A673 (cell line): ENCODE measurements around the gene RAB27B. TPM values are rescaled to one million over a fixed set of nuclear protein-coding genes. Genes with fewer than 3 reads are reported as not detected.

Source experiments
- BruUV-seq: library from RNA; stranded (reverse); fragments of 400-500 nt; replicated peaks from 2 replicates; lab custom pipeline; 2021; lab: Mats Ljungman, UMichigan
- CTCF ChIA-PET: fragments of 300-600 bp; sonication (Branson Sonifier 250); formaldehyde crosslinking; loops from one replicate; lab custom pipeline; 2022; ENCODE audit warnings: antibody characterized with exemption; lab: Charles Lee
- POLR2A ChIA-PET: fragments of 300-600 bp; sonication (Branson Sonifier 250); formaldehyde crosslinking; loops from one replicate; lab custom pipeline; 2022; ENCODE audit warnings: antibody characterized with exemption; ENCODE audit not compliant: low non-redundant PET; lab: Charles Lee
- DNase-seq: peaks from one replicate; pipeline ENCODE4 v3.0.0-alpha.2; 2015; ENCODE audit warnings: low spot score
- H3K27ac ChIP-seq: fragments of 200-600 bp; sonication (generic); 2 replicates; pipeline ENCODE4 v1.5.1; 2016; ENCODE audit warnings: mixed run types, low read depth, mild to moderate bottlenecking, mixed read lengths, antibody characterized with exemption, low read length; ENCODE audit not compliant: poor library complexity, severe bottlenecking
- H3K27me3 ChIP-seq: fragments of 200-600 bp; sonication (generic); replicated peaks from 2 replicates; pipeline ENCODE4 v1.6.1; 2017; ENCODE audit warnings: mixed run types, low read depth, mild to moderate bottlenecking, mixed read lengths, antibody characterized with exemption, low read length; ENCODE audit not compliant: insufficient read depth, poor library complexity
- H3K36me3 ChIP-seq: fragments of 200-600 bp; sonication (generic); 2 replicates; pipeline ENCODE4 v1.6.1; 2016; ENCODE audit warnings: mixed run types, mild to moderate bottlenecking, mixed read lengths, antibody characterized with exemption, low read length; ENCODE audit not compliant: insufficient read depth, poor library complexity, severe bottlenecking
- H3K4me1 ChIP-seq: fragments of 200-600 bp; sonication (generic); 2 replicates; pipeline ENCODE4 v1.6.1; 2017; ENCODE audit warnings: mixed run types, mild to moderate bottlenecking, mixed read lengths, antibody characterized with exemption, low read length; ENCODE audit not compliant: insufficient read depth, poor library complexity, severe bottlenecking
- H3K4me3 ChIP-seq: fragments of 200-600 bp; sonication (generic); 2 replicates; pipeline ENCODE4 v1.5.1; 2016; ENCODE audit warnings: low read depth, mixed run types, mild to moderate bottlenecking, mixed read lengths, low read length; ENCODE audit not compliant: poor library complexity, severe bottlenecking
- H3K9me3 ChIP-seq: fragments of 200-600 bp; sonication (generic); 2 replicates; pipeline ENCODE4 v1.6.1; 2016; ENCODE audit warnings: mixed run types, low read depth, mild to moderate bottlenecking, mixed read lengths, antibody characterized with exemption, low read length; ENCODE audit not compliant: poor library complexity, severe bottlenecking
- CTCF ChIP-seq: fragments of 300-800, 200-600 bp; sonication (generic); conservative IDR thresholded peaks from 2 replicates; pipeline ENCODE4 v1.5.1; 2017; ENCODE audit warnings: low read depth, mild to moderate bottlenecking, antibody characterized with exemption, low read length, moderate library complexity, mixed read lengths
- EZH2 ChIP-seq: fragments of 200-600 bp; sonication (generic); IDR thresholded peaks from 2 replicates; pipeline ENCODE4 v1.6.1; 2017; ENCODE audit warnings: borderline replicate concordance, low read depth, mild to moderate bottlenecking, mixed read lengths, antibody characterized with exemption, low read length; ENCODE audit not compliant: poor library complexity, severe bottlenecking
- intact Hi-C: fragments of 100-400 bp; cut with micrococcal nuclease; formaldehyde crosslinking; loops from one replicate; pipeline ENCODE4 v1.10.0; 2022; ENCODE audit not compliant: unreplicated experiment
- total RNA-seq: library from RNA; stranded (reverse); gene quantifications from 2 replicates; pipeline ENCODE4 v1.2.3, GENCODE V29; 2021

Gene RAB27B
- total RNA-seq, 1 experiment from 2014 or later = not detected

DNA sequence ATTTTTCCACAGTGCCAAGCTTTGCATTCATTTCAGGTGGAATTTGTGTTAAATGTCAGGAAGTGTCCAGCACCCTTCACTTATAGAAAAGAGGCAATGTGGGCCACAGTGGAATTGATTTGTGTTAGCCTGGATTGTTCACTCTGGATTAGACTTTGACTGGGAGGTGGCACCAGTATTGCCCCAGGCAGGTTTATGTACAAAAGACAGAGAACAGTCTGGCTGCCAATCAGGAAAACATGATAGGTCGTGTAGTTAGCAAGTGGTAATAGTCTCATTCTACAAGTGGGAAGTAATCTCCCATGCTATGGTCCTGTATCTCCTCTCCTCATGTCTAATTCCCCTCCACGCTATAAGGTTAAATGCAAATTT is 45.6 kb downstream of the RAB27B start:
- DNase-seq = no peak
- TF ChIP-seq EZH2 (no peak), CTCF (no peak)
- CTCF ChIA-PET = no interaction called here

GRCh38 chr18:54875063-54875462 is 46.8 kb downstream of the RAB27B start:
- Histone ChIP-seq H3K27ac (no peak overlapping the region), H3K9me3 (no peaks in the 10 kb centered on the region), H3K36me3 (no peaks in the 10 kb centered on the region), H3K27me3 (peaks cover 22% of the 10 kb centered on the region), H3K4me1 (no peaks in the 10 kb centered on the region), H3K4me3 (no peak overlapping the region)
- ChIA-PET POLR2A (no interaction called here), CTCF (no interaction called here)
- intact Hi-C loops = no loop called here
- no peak for DNase-seq
- TF ChIP-seq CTCF = no peak
- BruUV-seq = no TSS peak

More for the DNA sequence above, 45.6 kb downstream of the RAB27B start:
- Histone ChIP-seq H3K4me1 (no peaks in the 10 kb centered on the region), H3K27me3 (peaks cover 10% of the 10 kb centered on the region), H3K9me3 (no peaks in the 10 kb centered on the region), H3K27ac (no peak overlapping the region), H3K36me3 (no peaks in the 10 kb centered on the region), H3K4me3 (no peak overlapping the region)
- intact Hi-C loops = no loop called here
- no TSS peak for BruUV-seq
- POLR2A ChIA-PET = interaction anchor here (0.6 kb wide), 1 partner anchor 478 kb away, joined by 12 read pairs; no protein-coding TSS in a partner anchor

DNA sequence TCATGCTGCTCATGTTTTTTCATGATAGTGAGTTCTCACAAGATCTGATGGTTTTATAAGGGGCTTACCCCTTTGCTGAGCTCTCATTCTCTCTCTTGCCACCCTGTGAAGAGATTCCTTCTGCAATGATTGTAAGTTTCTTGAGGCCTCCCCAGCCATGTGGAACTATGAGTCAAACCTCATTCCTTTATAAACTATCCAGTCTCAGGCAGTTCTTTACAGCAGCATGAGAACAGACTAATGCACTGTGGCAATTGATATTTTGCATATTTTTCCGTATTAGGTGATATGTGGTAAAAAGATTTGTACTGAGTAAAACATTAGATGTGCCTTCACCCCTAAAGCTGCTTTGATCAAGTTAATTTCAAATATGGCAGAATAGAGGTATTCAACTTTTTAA is 48.8 kb downstream of the RAB27B start:
- no peak overlapping the region for H3K4me3 ChIP-seq
- H3K27ac ChIP-seq = no peak overlapping the region
- H3K27me3 ChIP-seq = peaks cover 42% of the 10 kb centered on the region
- intact Hi-C loops = no loop called here
- POLR2A ChIA-PET = no interaction called here
- H3K4me1 ChIP-seq = no peaks in the 10 kb centered on the region
- H3K9me3 ChIP-seq = no peaks in the 10 kb centered on the region
- no peaks in the 10 kb centered on the region for H3K36me3 ChIP-seq
- TF ChIP-seq EZH2 (no peak), CTCF (no peak)
- no peak for DNase-seq
- no TSS peak for BruUV-seq
- CTCF ChIA-PET = no interaction called here
